GM13977 (cell line): ENCODE results near the gene NOD1.
A peak's percentile ranks its signal among the peaks of the same experiment; 100 is the strongest.

Experiments used
- DNase-seq: peaks from one replicate; pipeline ENCODE4 v3.0.0; 2012; ENCODE audit warnings: low spot score
- CTCF ChIP-seq: IDR thresholded peaks from 2 replicates; pipeline ENCODE4 v1.5.1; 2012; ENCODE audit warnings: mild to moderate bottlenecking, control low read depth; ENCODE audit not compliant: insufficient read depth; ENCODE audit errors: extremely low read depth, missing control alignments
- in situ Hi-C: fragments of 300-500 bp; cut with MboI; formaldehyde crosslinking; loops from one replicate; pipeline ENCODE4 v1.12.0; 2022; ENCODE audit warnings: low sequenced_read_pairs, low pct_unique_long_range_greater_than_20kb, mixed read lengths, inconsistent platforms; ENCODE audit not compliant: unreplicated experiment

The NOD1 gene

GRCh38 chr7:30411173-30411572, 67.4 kb downstream of the NOD1 start:
- no peak for DNase-seq
- no peak for TF ChIP-seq CTCF
- in situ Hi-C loops = no loop called here

- in situ Hi-C loops = no loop called here
- no peak for TF ChIP-seq CTCF
- DNase-seq = no peak
Observed at GRCh38 chr7:30406664-30407425, 71.7 kb downstream of the NOD1 start.

- DNase-seq = no peak
- in situ Hi-C loops = no loop called here
- no peak for TF ChIP-seq CTCF
Observed at GRCh38 chr7:30405179-30405578, 73.4 kb downstream of the NOD1 start.

GRCh38 chr7:30403477-30403876, 75.1 kb downstream of the NOD1 start:
- TF ChIP-seq CTCF = no peak
- in situ Hi-C loops = no loop called here
- no peak for DNase-seq

- TF ChIP-seq CTCF = peak; percentile 38
- in situ Hi-C loops = no loop called here
- no peak for DNase-seq
Observed at GRCh38 chr7:30396389-30396788, 82.2 kb downstream of the NOD1 start.

GRCh38 chr7:30395676-30396075, 82.9 kb downstream of the NOD1 start:
- TF ChIP-seq CTCF = no peak
- in situ Hi-C loops = no loop called here
- DNase-seq = no peak
